Peyer's patch (tissue), 4 donors: ENCODE measurements around the gene IZUMO4. TPM values are rescaled to one million over a fixed set of nuclear protein-coding genes. Genes with fewer than 3 reads are reported as not detected.

Source experiments
- DNase-seq, 3 donors: peaks; one replicate each; pipeline ENCODE4 v3.0.0-alpha.2; 2017 to 2019
- H3K27ac ChIP-seq, 4 donors: fragments of 200-600 bp; sonication (generic); one replicate each; pipeline ENCODE4 v1.5.1; 2016 to 2019
- H3K27me3 ChIP-seq, 2 donors: fragments of 200-600 bp; sonication (generic); one replicate each; pipeline ENCODE4 v1.5.1; 2019
- H3K36me3 ChIP-seq, 3 donors: fragments of 200-600 bp; sonication (generic); one replicate each; pipeline ENCODE4 v1.5.1; 2016 to 2019
- H3K4me1 ChIP-seq, 4 donors: fragments of 200-600 bp; sonication (generic); one replicate each; pipeline ENCODE4 v1.5.1; 2016 to 2019
- H3K4me3 ChIP-seq, 4 donors: fragments of 200-600 bp; sonication (generic); 1 replicate in 3 of 4; 2 replicates in 1 of 4; pipeline ENCODE4 v1.5.1; 2016 to 2019; ENCODE audit warnings: mild to moderate bottlenecking in 1 of 4
- H3K9me3 ChIP-seq, 4 donors: fragments of 200-600 bp; sonication (generic); one replicate each; pipeline ENCODE4 v1.5.1; 2016 to 2019; ENCODE audit warnings: mild to moderate bottlenecking in 1 of 4
- CTCF ChIP-seq, 6 experiments: fragments of 450-650 bp in 4 of 6; fragments of 200-600 bp in 2 of 6; sonication (generic) in 1 of 6; IDR thresholded peaks; one replicate each; pipeline ENCODE4 v1.5.1; 2017 to 2019; ENCODE audit warnings: antibody characterized with exemption in 6 of 6, mild to moderate bottlenecking in 3 of 6, moderate library complexity in 1 of 6
- POLR2A ChIP-seq, 2 donors: fragments of 450-650 bp; IDR thresholded peaks; one replicate each; pipeline ENCODE4 v1.5.1; 2017; ENCODE audit warnings: antibody characterized with exemption in 2 of 2, mild to moderate bottlenecking in 2 of 2, moderate library complexity in 2 of 2
- total RNA-seq, 4 donors: library from RNA; depleted of rRNA; stranded (reverse); fragments of >200 nt; gene quantifications; one replicate each; pipeline ENCODE4 v1.1.0, GENCODE V29; 2016

Gene IZUMO4
- total RNA-seq, 4 donors from 2014 or later = 1.3 to 9.9 (median 3.8) TPM

GRCh38 chr19:2061495-2062388, 35.0 kb upstream of the IZUMO4 start:
- Histone ChIP-seq H3K4me3 (peak overlapping the region; percentile 70 to 95 (median 86)), H3K36me3 (no peaks in the 10 kb centered on the region), H3K27me3 (no peaks in the 10 kb centered on the region), H3K27ac (peak overlapping the region; percentile 99 to 100 (median 100)), H3K4me1 (peaks cover 0 to 67% (median 32%) of the 10 kb centered on the region in 4 donors), H3K9me3 (no peaks in the 10 kb centered on the region)
- peak; percentile 99 to 100 (median 100) for DNase-seq
- TF ChIP-seq CTCF (IDR thresholded peaks at IDR 0.05) = no peak
- peak in 1 of 2 donors; percentile 76 for TF ChIP-seq POLR2A (IDR thresholded peaks at IDR 0.05)

- H3K27ac ChIP-seq = peak overlapping the region; percentile 99 to 100 (median 100)
- no peaks in the 10 kb centered on the region for H3K36me3 ChIP-seq
- DNase-seq = no peak
- H3K9me3 ChIP-seq = no peaks in the 10 kb centered on the region
- peaks cover 0 to 64% (median 26%) of the 10 kb centered on the region in 4 donors for H3K4me1 ChIP-seq
- TF ChIP-seq POLR2A (IDR thresholded peaks at IDR 0.05) (no peak), CTCF (IDR thresholded peaks at IDR 0.05) (no peak)
- peak overlapping the region in 3 of 4 donors; percentile 70 to 95 (median 86) for H3K4me3 ChIP-seq
- no peaks in the 10 kb centered on the region for H3K27me3 ChIP-seq
Observed at GRCh38 chr19:2062389-2062729, 34.4 kb upstream of the IZUMO4 start.

- Histone ChIP-seq H3K4me3 (peak overlapping the region in 1 of 4 donors; percentile 70), H3K27ac (no peak overlapping the region), H3K36me3 (no peaks in the 10 kb centered on the region), H3K9me3 (no peaks in the 10 kb centered on the region), H3K27me3 (no peaks in the 10 kb centered on the region), H3K4me1 (peaks cover 0 to 64% (median 24%) of the 10 kb centered on the region in 4 donors)
- no peak for TF ChIP-seq POLR2A (IDR thresholded peaks at IDR 0.05)
- no peak for TF ChIP-seq CTCF (IDR thresholded peaks at IDR 0.05)
- DNase-seq = no peak
Observed at GRCh38 chr19:2062770-2063169, 33.9 kb upstream of the IZUMO4 start.

- no peak overlapping the region for H3K4me3 ChIP-seq
- no peaks in the 10 kb centered on the region for H3K9me3 ChIP-seq
- H3K36me3 ChIP-seq = no peaks in the 10 kb centered on the region
- TF ChIP-seq CTCF (IDR thresholded peaks at IDR 0.05) = no peak
- TF ChIP-seq POLR2A (IDR thresholded peaks at IDR 0.05) = no peak
- H3K27me3 ChIP-seq = no peaks in the 10 kb centered on the region
- peaks cover 0 to 64% (median 24%) of the 10 kb centered on the region in 4 donors for H3K4me1 ChIP-seq
- peak overlapping the region in 1 of 4 donors; percentile 82 for H3K27ac ChIP-seq
- DNase-seq = no peak
Observed at GRCh38 chr19:2063824-2064223, 32.9 kb upstream of the IZUMO4 start.

GRCh38 chr19:2064395-2064787, 32.3 kb upstream of the IZUMO4 start:
- Histone ChIP-seq H3K4me1 (peaks cover 0 to 64% (median 21%) of the 10 kb centered on the region in 4 donors), H3K27me3 (no peaks in the 10 kb centered on the region), H3K9me3 (no peaks in the 10 kb centered on the region), H3K4me3 (no peak overlapping the region), H3K27ac (peak overlapping the region in 3 of 4 donors; percentile 35 to 82 (median 58)), H3K36me3 (no peaks in the 10 kb centered on the region)
- TF ChIP-seq POLR2A (IDR thresholded peaks at IDR 0.05) (no peak), CTCF (IDR thresholded peaks at IDR 0.05) (no peak)
- no peak for DNase-seq
